ENCODE results near the gene CSMD2.

DNA sequence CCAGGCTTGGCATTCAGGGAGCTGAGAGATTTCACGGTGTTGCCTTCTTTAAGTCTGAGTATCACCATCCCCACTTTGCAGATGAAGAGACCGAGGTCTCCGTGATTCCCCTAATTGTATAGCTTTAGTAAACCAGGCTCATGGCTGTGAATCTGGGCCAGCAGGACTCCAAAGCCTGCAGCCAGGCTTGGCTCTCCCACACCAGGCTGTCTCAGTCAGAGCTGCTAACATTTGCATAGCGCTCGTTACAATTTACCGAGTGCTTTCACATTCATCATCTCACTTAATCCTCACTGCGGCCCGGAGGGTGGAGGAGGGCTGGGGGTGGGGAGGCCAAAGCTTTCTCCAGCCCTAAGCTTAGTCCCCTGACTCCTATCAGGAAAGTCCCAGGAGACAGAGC, 23.4 kb upstream of the CSMD2 start:
- TF ChIP-seq POLR2AphosphoS5 (IDR thresholded peaks at IDR 0.05; ENCODE audit: low read depth, low read length) (no peak), SIN3A (IDR thresholded peaks at IDR 0.05; ENCODE audit: borderline replicate concordance, insufficient read depth, low read length) (no peak), TAF1 (IDR thresholded peaks at IDR 0.05; ENCODE audit: borderline replicate concordance, insufficient read depth, low read length) (no peak)

Measured in PFSK-1 (cell line).